Kidney epithelial cell (primary cell): Measurements from ENCODE around the gene BRCA2. TPM values are rescaled to one million over a fixed set of nuclear protein-coding genes. Genes with fewer than 3 reads are reported as not detected.

ENCODE experiments used
- DNase-seq: peaks from one replicate; pipeline ENCODE4 v3.0.0-alpha.2; 2010; ENCODE audit warnings: low read depth
- H3K27me3 ChIP-seq: 2 replicates; pipeline ENCODE4 v1.6.0; 2011; ENCODE audit warnings: low read length; ENCODE audit not compliant: control insufficient read depth, insufficient read depth
- H3K36me3 ChIP-seq: 2 replicates; pipeline ENCODE4 v1.5.1; 2011; ENCODE audit warnings: low read length; ENCODE audit not compliant: control insufficient read depth, insufficient read depth
- H3K4me3 ChIP-seq: 2 replicates; pipeline ENCODE4 v1.5.1; 2011; ENCODE audit warnings: low read depth, mild to moderate bottlenecking, control low read depth, low read length
- CTCF ChIP-seq: IDR thresholded peaks from 2 replicates; pipeline ENCODE4 v1.5.1; 2011; ENCODE audit warnings: mild to moderate bottlenecking, moderate library complexity, low read length, control low read depth, inconsistent platforms; ENCODE audit not compliant: insufficient read depth, poor library complexity, severe bottlenecking
- total RNA-seq: library from RNA; depleted of rRNA; stranded (reverse); fragments of >200 nt; gene quantifications from 2 replicates; pipeline ENCODE4 v1.2.3, GENCODE V29; 2015

Gene BRCA2
- 6.3 and 7.5 TPM in 2 replicates for total RNA-seq

GRCh38 chr13:32315238-32316027 lies at the start of gene BRCA2, which contains the start of gene ZAR1L:
Gene BRCA2 (plus strand): TSS chr13:32315508. CDS start chr13:32316461, 953 bp downstream.
Gene ZAR1L (minus strand): TSS chr13:32315363. CDS start chr13:32311925, 3,438 bp downstream.
- no peaks in the 10 kb centered on the region for H3K27me3 ChIP-seq
- DNase-seq = no peak
- peak within 1 kb of the TSS; percentile 58 for H3K4me3 ChIP-seq
- TF ChIP-seq CTCF = no peak
- peaks cover 2% of the 10 kb centered on the region for H3K36me3 ChIP-seq

GRCh38 chr13:32265726-32266125 lies 49.6 kb upstream of the BRCA2 start:
- DNase-seq = no peak
- Histone ChIP-seq H3K4me3 (no peak overlapping the region), H3K36me3 (no peaks in the 10 kb centered on the region), H3K27me3 (no peaks in the 10 kb centered on the region)
- TF ChIP-seq CTCF = no peak

GRCh38 chr13:32266130-32266529 lies 49.2 kb upstream of the BRCA2 start:
- no peak for TF ChIP-seq CTCF

GRCh38 chr13:32267836-32268439 lies 47.4 kb upstream of the BRCA2 start:
- Histone ChIP-seq H3K36me3 (no peaks in the 10 kb centered on the region), H3K27me3 (no peaks in the 10 kb centered on the region), H3K4me3 (no peak overlapping the region)
- peak; percentile 87 for TF ChIP-seq CTCF
- no peak for DNase-seq

More at GRCh38 chr13:32266130-32266529, 49.2 kb upstream of the BRCA2 start:
- H3K4me3 ChIP-seq = no peak overlapping the region
- no peaks in the 10 kb centered on the region for H3K36me3 ChIP-seq
- H3K27me3 ChIP-seq = no peaks in the 10 kb centered on the region
- DNase-seq = no peak

GRCh38 chr13:32272021-32272683 lies 43.2 kb upstream of the BRCA2 start:
- no peak for DNase-seq
- no peak for TF ChIP-seq CTCF
- no peak overlapping the region for H3K4me3 ChIP-seq
- H3K36me3 ChIP-seq = no peaks in the 10 kb centered on the region
- H3K27me3 ChIP-seq = no peaks in the 10 kb centered on the region
